Coronary artery (tissue), 2 donors: Measurements from ENCODE around the gene SMARCA4.

ENCODE experiments used
- DNase-seq: peaks from one replicate; pipeline ENCODE4 v3.0.0-alpha.2; 2017; ENCODE audit warnings: low spot score
- H3K27ac ChIP-seq, 2 donors: fragments of 200-600 bp; sonication (generic); one replicate each; pipeline ENCODE4 v1.5.1; 2016 to 2019
- H3K4me3 ChIP-seq: fragments of 200-600 bp; sonication (generic); 2 replicates; pipeline ENCODE4 v1.5.1; 2016; ENCODE audit warnings: mild to moderate bottlenecking, moderate library complexity
- TF ChIP-seq, protein P1 (sequence below): fragments of 200-600 bp; sonication (generic); IDR thresholded peaks from one replicate; pipeline ENCODE4 v1.5.1; 2019; ENCODE audit warnings: antibody characterized with exemption

SMARCA4 gene

DNA sequence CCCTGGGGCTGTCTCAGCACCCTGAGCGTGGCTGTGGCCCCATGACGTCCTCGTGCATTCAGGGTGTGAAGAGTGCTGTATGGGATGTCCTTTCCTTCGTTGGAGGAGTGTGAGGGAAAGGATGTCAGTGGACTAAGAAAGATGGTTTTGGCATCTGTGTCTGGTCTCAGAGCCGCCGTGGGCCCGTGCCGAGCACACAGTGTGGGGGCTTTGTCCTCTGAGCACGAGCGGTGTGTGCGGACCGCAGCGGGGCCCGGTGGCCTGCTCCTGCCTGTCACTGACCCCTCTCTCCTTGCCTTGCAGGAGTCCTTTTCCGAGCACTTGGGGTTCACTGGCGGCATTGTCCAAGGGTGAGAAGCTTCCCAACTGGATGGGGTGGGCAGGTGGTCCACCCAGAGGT lies 65.2 kb downstream of the SMARCA4 start:
- no peak for DNase-seq
- Histone ChIP-seq H3K27ac (no peak overlapping the region), H3K4me3 (no peak overlapping the region)
- TF ChIP-seq, protein P1, sequence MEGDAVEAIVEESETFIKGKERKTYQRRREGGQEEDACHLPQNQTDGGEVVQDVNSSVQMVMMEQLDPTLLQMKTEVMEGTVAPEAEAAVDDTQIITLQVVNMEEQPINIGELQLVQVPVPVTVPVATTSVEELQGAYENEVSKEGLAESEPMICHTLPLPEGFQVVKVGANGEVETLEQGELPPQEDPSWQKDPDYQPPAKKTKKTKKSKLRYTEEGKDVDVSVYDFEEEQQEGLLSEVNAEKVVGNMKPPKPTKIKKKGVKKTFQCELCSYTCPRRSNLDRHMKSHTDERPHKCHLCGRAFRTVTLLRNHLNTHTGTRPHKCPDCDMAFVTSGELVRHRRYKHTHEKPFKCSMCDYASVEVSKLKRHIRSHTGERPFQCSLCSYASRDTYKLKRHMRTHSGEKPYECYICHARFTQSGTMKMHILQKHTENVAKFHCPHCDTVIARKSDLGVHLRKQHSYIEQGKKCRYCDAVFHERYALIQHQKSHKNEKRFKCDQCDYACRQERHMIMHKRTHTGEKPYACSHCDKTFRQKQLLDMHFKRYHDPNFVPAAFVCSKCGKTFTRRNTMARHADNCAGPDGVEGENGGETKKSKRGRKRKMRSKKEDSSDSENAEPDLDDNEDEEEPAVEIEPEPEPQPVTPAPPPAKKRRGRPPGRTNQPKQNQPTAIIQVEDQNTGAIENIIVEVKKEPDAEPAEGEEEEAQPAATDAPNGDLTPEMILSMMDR, result no peak

DNA sequence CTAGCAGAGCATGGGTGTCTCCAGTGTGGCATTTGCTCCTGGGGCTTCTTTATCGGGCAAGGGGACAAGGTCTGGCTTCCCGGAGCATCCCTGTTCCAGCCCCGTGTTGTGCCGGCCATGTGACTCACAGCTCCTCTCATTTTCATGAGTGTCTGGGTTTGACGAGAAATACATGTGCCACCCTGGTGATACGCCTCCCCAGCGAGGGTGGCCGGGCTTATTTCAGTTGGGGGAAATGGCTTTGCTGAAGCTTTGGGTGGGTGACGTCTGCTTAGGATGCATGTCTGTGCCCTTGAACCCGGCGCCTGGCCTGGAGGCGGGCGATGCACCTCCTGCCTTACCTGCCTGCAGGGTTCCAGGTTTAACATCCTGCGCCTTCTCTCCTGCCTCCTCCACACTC lies 66.6 kb downstream of the SMARCA4 start:
- DNase-seq, result no peak
- TF ChIP-seq, protein P1, result no peak
- Histone ChIP-seq H3K27ac (no peak overlapping the region), H3K4me3 (no peak overlapping the region)

- DNase-seq, result no peak
- TF ChIP-seq, protein P1, result no peak
- Histone ChIP-seq H3K27ac (no peak overlapping the region), H3K4me3 (no peak overlapping the region)
Measured at GRCh38 chr19:11028146-11028545, 67.3 kb downstream of the SMARCA4 start.

GRCh38 chr19:11031421-11032070 lies 70.7 kb downstream of the SMARCA4 start:
- H3K4me3 ChIP-seq, result no peak overlapping the region
- DNase-seq, result no peak
- H3K27ac ChIP-seq, result no peak overlapping the region
- TF ChIP-seq, protein P1, result no peak

- TF ChIP-seq, protein P1, result no peak
- no peak for DNase-seq
- no peak overlapping the region for H3K4me3 ChIP-seq
Measured at GRCh38 chr19:11033251-11033650, 72.4 kb downstream of the SMARCA4 start.

DNA sequence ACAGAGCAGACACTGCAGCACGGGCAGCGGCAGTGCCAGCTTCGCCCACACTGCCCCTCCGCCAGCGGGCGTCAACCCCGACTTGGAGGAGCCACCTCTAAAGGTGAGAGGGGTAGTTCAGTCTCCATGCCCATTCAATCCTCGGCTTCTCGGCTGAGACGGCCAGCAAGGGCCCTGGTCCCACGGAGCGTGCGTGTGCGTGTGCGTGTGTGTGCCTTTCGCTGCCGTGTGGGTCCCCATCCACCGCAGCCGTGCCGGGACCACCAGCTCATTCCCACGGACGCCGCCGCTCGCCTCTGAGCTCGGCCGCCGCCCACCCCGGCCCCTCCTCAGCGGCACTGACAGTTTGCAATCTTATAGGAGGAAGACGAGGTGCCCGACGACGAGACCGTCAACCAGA lies 72.9 kb downstream of the SMARCA4 start:
- no peak for DNase-seq
- Histone ChIP-seq H3K27ac (no peak overlapping the region), H3K4me3 (no peak overlapping the region)
- TF ChIP-seq, protein P1, result no peak

More at GRCh38 chr19:11033251-11033650, 72.4 kb downstream of the SMARCA4 start:
- no peak overlapping the region for H3K27ac ChIP-seq

DNA sequence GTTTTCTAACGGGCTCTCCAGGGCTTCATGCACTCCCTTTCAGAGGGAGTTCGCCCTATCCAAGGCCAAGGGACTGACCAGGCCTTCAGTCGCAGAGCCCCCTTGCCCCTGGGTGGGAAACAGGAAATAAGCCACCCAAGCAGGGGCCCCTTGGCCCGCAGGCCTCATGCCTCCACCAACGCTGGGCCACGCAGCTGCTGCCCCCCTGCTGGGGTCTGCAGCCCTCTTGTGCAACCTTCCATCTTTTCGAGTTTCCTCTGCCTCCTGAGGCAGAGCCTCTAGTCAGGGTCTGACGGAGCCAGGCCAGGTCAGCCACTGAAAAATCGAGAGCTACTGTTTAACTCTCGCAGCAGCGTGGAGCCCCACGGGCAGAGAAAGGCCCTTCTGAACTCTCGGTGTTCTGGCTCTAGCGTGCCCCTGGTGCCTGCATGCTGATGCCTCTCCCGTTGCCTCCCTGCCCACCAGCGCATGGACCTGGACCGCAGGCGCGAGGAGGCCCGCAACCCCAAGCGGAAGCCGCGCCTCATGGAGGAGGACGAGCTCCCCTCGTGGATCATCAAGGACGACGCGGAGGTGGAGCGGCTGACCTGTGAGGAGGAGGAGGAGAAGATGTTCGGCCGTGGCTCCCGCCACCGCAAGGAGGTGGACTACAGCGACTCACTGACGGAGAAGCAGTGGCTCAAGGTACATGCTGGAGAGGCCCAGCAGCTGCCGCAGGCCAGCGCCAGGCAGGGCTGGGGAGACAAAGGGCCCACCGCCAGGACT lies 73.8 kb downstream of the SMARCA4 start:
- DNase-seq, result no peak
- TF ChIP-seq, protein P1, result no peak
- H3K27ac ChIP-seq, result peak overlapping the region; percentile 31 to 80

More for the DNA sequence above, 73.8 kb downstream of the SMARCA4 start:
- no peak overlapping the region for H3K4me3 ChIP-seq
